ENCODE measurements around the gene RIC8A.

The RIC8A gene

GRCh38 chr11:252666-253065, 45.2 kb downstream of the RIC8A start:
- Histone ChIP-seq H3K36me3 (ENCODE audit: insufficient read depth, low read length) (peaks cover 57% of the 10 kb centered on the region), H3K4me3 (ENCODE audit: low read depth, low read length, poor library complexity, severe bottlenecking) (no peak overlapping the region), H3K79me2 (ENCODE audit: insufficient read depth, low read length) (no peaks in the 10 kb centered on the region), H3K9me3 (ENCODE audit: low read length) (no peaks in the 10 kb centered on the region), H3K27me3 (ENCODE audit: insufficient read depth, low read length) (no peaks in the 10 kb centered on the region), H3K27ac (ENCODE audit: low read depth, low read length, poor library complexity, severe bottlenecking) (no peak overlapping the region), H3K4me1 (ENCODE audit: insufficient read depth, low read length, severe bottlenecking) (peaks cover 11% of the 10 kb centered on the region), H3F3A (ENCODE audit: insufficient read depth, low read length) (no peaks in the 10 kb centered on the region), H3K9me2 (ENCODE audit: low read depth, low read length) (no peaks in the 10 kb centered on the region), H3K4me2 (ENCODE audit: low read length) (no peak overlapping the region), H4K20me1 (ENCODE audit: insufficient read depth, low read length) (no peaks in the 10 kb centered on the region), H2AFZ (ENCODE audit: low read length) (no peak overlapping the region), H3K9ac (ENCODE audit: low read length) (no peak overlapping the region)
- TF ChIP-seq CTCF (IDR thresholded peaks at IDR 0.05; ENCODE audit: low read length) (no peak), EZH2 (IDR thresholded peaks at IDR 0.05; ENCODE audit: borderline replicate concordance, low read length) (no peak)

- H3K9ac ChIP-seq (ENCODE audit: low read length) = no peak overlapping the region
- TF ChIP-seq EZH2 (IDR thresholded peaks at IDR 0.05; ENCODE audit: borderline replicate concordance, low read length) (no peak), CTCF (IDR thresholded peaks at IDR 0.05; ENCODE audit: low read length) (no peak)
- no peaks in the 10 kb centered on the region for H3K9me3 ChIP-seq (ENCODE audit: low read length)
Observed at GRCh38 chr11:253160-253885, 45.8 kb downstream of the RIC8A start.

GRCh38 chr11:253886-254270, 46.4 kb downstream of the RIC8A start:
- Histone ChIP-seq H4K20me1 (ENCODE audit: insufficient read depth, low read length) (no peaks in the 10 kb centered on the region), H2AFZ (ENCODE audit: low read length) (no peak overlapping the region), H3K4me3 (ENCODE audit: low read depth, low read length, poor library complexity, severe bottlenecking) (no peak overlapping the region), H3K4me1 (ENCODE audit: insufficient read depth, low read length, severe bottlenecking) (peaks cover 16% of the 10 kb centered on the region), H3K9me3 (ENCODE audit: low read length) (no peaks in the 10 kb centered on the region), H3F3A (ENCODE audit: insufficient read depth, low read length) (no peaks in the 10 kb centered on the region), H3K79me2 (ENCODE audit: insufficient read depth, low read length) (no peaks in the 10 kb centered on the region), H3K27me3 (ENCODE audit: insufficient read depth, low read length) (no peaks in the 10 kb centered on the region), H3K36me3 (ENCODE audit: insufficient read depth, low read length) (peaks cover 45% of the 10 kb centered on the region), H3K9ac (ENCODE audit: low read length) (no peak overlapping the region), H3K4me2 (ENCODE audit: low read length) (no peak overlapping the region), H3K27ac (ENCODE audit: low read depth, low read length, poor library complexity, severe bottlenecking) (no peak overlapping the region), H3K9me2 (ENCODE audit: low read depth, low read length) (no peaks in the 10 kb centered on the region)
- no peak for TF ChIP-seq CTCF (IDR thresholded peaks at IDR 0.05; ENCODE audit: low read length)
- TF ChIP-seq EZH2 (IDR thresholded peaks at IDR 0.05; ENCODE audit: borderline replicate concordance, low read length) = no peak

More at GRCh38 chr11:253160-253885, 45.8 kb downstream of the RIC8A start:
- Histone ChIP-seq H3K79me2 (ENCODE audit: insufficient read depth, low read length) (no peaks in the 10 kb centered on the region), H4K20me1 (ENCODE audit: insufficient read depth, low read length) (no peaks in the 10 kb centered on the region), H3K4me1 (ENCODE audit: insufficient read depth, low read length, severe bottlenecking) (peaks cover 16% of the 10 kb centered on the region), H3K9me2 (ENCODE audit: low read depth, low read length) (no peaks in the 10 kb centered on the region), H2AFZ (ENCODE audit: low read length) (no peak overlapping the region), H3K27ac (ENCODE audit: low read depth, low read length, poor library complexity, severe bottlenecking) (no peak overlapping the region), H3F3A (ENCODE audit: insufficient read depth, low read length) (no peaks in the 10 kb centered on the region), H3K36me3 (ENCODE audit: insufficient read depth, low read length) (peaks cover 51% of the 10 kb centered on the region), H3K4me2 (ENCODE audit: low read length) (no peak overlapping the region), H3K4me3 (ENCODE audit: low read depth, low read length, poor library complexity, severe bottlenecking) (no peak overlapping the region), H3K27me3 (ENCODE audit: insufficient read depth, low read length) (no peaks in the 10 kb centered on the region)

Data from OCI-LY1 (cell line).